BLaER1 (cell line): Measurements from ENCODE around the gene ZNF277.

Experiments used
- H3K27ac ChIP-seq: shearing (Covaris generic); formaldehyde crosslinking; 2 replicates; pipeline ENCODE4 v1.8.1; 2022
- H3K27me3 ChIP-seq: shearing (Covaris generic); formaldehyde crosslinking; 2 replicates; pipeline ENCODE4 v1.8.1; 2022
- H3K36me3 ChIP-seq: shearing (Covaris generic); formaldehyde crosslinking; 2 replicates; pipeline ENCODE4 v1.8.1; 2022
- H3K4me1 ChIP-seq: shearing (Covaris generic); formaldehyde crosslinking; 2 replicates; pipeline ENCODE4 v1.8.1; 2022
- H3K4me2 ChIP-seq: shearing (Covaris generic); formaldehyde crosslinking; 2 replicates; pipeline ENCODE4 v1.8.1; 2022
- H3K4me3 ChIP-seq: shearing (Covaris generic); formaldehyde crosslinking; 2 replicates; pipeline ENCODE4 v1.8.1; 2022
- H3K9ac ChIP-seq: shearing (Covaris generic); formaldehyde crosslinking; 2 replicates; pipeline ENCODE4 v1.8.1; 2022
- H3K9me3 ChIP-seq: shearing (Covaris generic); formaldehyde crosslinking; 2 replicates; pipeline ENCODE4 v1.8.1; 2022
- H4K20me1 ChIP-seq: shearing (Covaris generic); formaldehyde crosslinking; 2 replicates; pipeline ENCODE4 v1.8.1; 2022
- Cebpa-rat ChIP-seq: shearing (Covaris generic); IDR thresholded peaks from 2 replicates; pipeline ENCODE4 v1.8.1; 2022

Gene ZNF277

GRCh38 chr7:112167147-112167546, 39.3 kb upstream of the ZNF277 start:
- H3K4me1 ChIP-seq: no peaks in the 10 kb centered on the region
- H4K20me1 ChIP-seq: no peaks in the 10 kb centered on the region
- no peaks in the 10 kb centered on the region for H3K27me3 ChIP-seq
- H3K9ac ChIP-seq: no peak overlapping the region
- H3K27ac ChIP-seq: no peak overlapping the region
- no peak overlapping the region for H3K4me2 ChIP-seq
- no peak for TF ChIP-seq Cebpa-rat
- no peak overlapping the region for H3K4me3 ChIP-seq
- no peaks in the 10 kb centered on the region for H3K9me3 ChIP-seq
- H3K36me3 ChIP-seq: no peaks in the 10 kb centered on the region

GRCh38 chr7:112168915-112169314, 37.6 kb upstream of the ZNF277 start:
- no peaks in the 10 kb centered on the region for H3K27me3 ChIP-seq
- no peak overlapping the region for H3K4me3 ChIP-seq
- H3K4me1 ChIP-seq: no peaks in the 10 kb centered on the region
- H3K4me2 ChIP-seq: no peak overlapping the region
- H3K9ac ChIP-seq: no peak overlapping the region
- H3K36me3 ChIP-seq: no peaks in the 10 kb centered on the region
- H3K27ac ChIP-seq: no peak overlapping the region
- H4K20me1 ChIP-seq: no peaks in the 10 kb centered on the region
- no peak for TF ChIP-seq Cebpa-rat
- H3K9me3 ChIP-seq: no peaks in the 10 kb centered on the region

DNA sequence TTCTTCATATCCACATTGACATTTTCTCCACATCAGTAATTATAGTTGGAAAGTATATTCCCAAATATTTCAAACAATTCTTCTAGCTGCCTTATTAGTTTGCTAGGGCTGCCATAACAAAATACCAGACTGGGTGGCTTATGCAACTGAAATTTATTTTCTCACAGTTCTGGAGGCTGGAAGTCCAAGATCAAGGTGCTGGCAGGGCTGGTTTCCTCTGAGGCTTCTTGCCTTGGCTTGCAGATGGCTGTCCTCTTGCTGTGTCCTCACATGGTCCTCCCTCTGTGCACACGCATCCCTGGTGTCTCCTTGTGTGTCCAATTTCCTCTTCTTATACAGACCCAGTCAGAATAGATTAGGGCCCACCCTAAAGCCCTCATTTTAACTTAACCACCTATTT, 34.8 kb upstream of the ZNF277 start:
- no peaks in the 10 kb centered on the region for H3K36me3 ChIP-seq
- no peak overlapping the region for H3K9ac ChIP-seq
- H3K27me3 ChIP-seq: no peaks in the 10 kb centered on the region
- no peaks in the 10 kb centered on the region for H3K9me3 ChIP-seq
- no peaks in the 10 kb centered on the region for H4K20me1 ChIP-seq
- no peak for TF ChIP-seq Cebpa-rat
- H3K27ac ChIP-seq: no peak overlapping the region
- H3K4me1 ChIP-seq: no peaks in the 10 kb centered on the region
- H3K4me2 ChIP-seq: no peak overlapping the region
- H3K4me3 ChIP-seq: no peak overlapping the region

DNA sequence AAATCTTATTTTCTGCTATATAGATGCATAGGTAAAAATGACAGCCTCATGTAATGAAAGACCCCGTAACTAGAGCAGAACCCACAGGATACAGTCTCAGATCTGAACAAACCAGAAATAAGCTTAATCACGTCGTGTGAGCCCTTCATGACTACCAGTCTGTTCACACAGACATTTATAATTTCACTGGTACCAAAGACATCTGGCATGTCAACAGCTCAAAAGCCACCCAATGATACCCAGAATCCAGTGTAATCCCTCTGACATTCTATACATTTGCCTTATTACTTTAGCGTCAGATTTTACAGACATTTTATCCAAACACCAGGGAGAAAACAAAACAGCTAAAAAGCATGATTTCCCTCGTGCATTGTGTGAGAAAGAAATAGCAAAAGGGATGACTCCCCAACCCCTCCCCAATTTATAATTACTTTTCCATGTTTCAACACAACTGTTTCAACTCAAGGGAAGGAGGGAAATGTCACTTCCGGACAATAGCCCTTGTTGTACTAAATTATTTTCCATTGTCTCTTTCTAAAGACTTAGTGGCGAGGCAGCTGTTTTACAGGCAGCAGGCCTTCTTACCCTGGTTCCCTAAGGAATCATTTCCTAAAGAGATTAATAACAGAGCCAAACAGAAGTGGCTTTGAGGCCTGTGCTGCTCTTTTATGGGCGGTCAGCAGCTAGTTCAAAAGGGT, 33.5 kb upstream of the ZNF277 start:
- no peak overlapping the region for H3K27ac ChIP-seq
- no peaks in the 10 kb centered on the region for H3K9me3 ChIP-seq
- no peaks in the 10 kb centered on the region for H3K36me3 ChIP-seq
- H3K4me3 ChIP-seq: no peak overlapping the region
- no peak overlapping the region for H3K9ac ChIP-seq
- H3K4me2 ChIP-seq: no peak overlapping the region
- H3K27me3 ChIP-seq: no peaks in the 10 kb centered on the region
- H3K4me1 ChIP-seq: no peaks in the 10 kb centered on the region
- no peak for TF ChIP-seq Cebpa-rat
- H4K20me1 ChIP-seq: no peaks in the 10 kb centered on the region

DNA sequence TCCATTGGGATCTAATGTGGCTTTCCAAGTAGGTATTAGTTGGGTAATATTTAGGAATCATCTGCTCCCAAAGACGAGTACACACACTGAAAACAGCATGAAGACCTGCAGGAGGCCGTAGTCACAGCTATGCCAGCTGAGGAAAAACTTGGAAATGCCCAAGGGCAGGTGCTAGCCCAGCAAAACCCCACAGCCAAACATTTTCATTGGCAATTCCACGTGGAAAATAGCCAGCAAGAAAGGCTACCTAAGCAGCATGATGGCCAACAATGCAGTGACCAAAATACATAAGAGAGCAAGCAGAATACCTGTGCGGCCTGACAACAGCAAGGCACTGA, 33.0 kb upstream of the ZNF277 start:
- no peaks in the 10 kb centered on the region for H3K27me3 ChIP-seq
- H3K4me2 ChIP-seq: no peak overlapping the region

GRCh38 chr7:112174192-112174591, 32.3 kb upstream of the ZNF277 start:
- Histone ChIP-seq H3K36me3 (no peaks in the 10 kb centered on the region), H3K27me3 (no peaks in the 10 kb centered on the region), H3K4me3 (no peak overlapping the region), H3K9me3 (no peaks in the 10 kb centered on the region), H3K27ac (no peak overlapping the region), H3K4me1 (no peaks in the 10 kb centered on the region), H4K20me1 (no peaks in the 10 kb centered on the region), H3K4me2 (no peak overlapping the region), H3K9ac (no peak overlapping the region)
- no peak for TF ChIP-seq Cebpa-rat

More for the DNA sequence above, 33.0 kb upstream of the ZNF277 start:
- TF ChIP-seq Cebpa-rat: no peak
- no peaks in the 10 kb centered on the region for H3K4me1 ChIP-seq
- H3K36me3 ChIP-seq: no peaks in the 10 kb centered on the region
- H3K4me3 ChIP-seq: no peak overlapping the region
- H3K27ac ChIP-seq: no peak overlapping the region
- no peak overlapping the region for H3K9ac ChIP-seq
- no peaks in the 10 kb centered on the region for H4K20me1 ChIP-seq
- no peaks in the 10 kb centered on the region for H3K9me3 ChIP-seq

DNA sequence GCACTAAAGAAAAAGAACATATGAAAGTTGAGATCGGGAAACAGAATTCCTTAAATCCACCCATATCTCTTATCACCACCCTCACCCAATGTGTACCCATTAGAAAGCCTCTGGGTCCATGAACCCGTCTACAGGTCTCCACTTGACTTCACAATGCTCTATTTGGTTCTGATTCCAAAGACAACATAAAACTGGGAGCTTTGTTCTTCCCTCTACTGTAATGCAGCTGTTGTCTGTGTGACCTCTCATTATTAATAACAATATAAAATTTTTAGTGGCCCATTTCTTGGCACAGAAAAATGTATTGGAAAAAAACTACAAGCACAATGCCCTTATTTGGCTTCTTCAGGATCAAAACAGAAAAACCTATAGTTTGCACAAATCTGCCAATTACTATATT, 30.3 kb upstream of the ZNF277 start:
- no peaks in the 10 kb centered on the region for H3K9me3 ChIP-seq
- H3K9ac ChIP-seq: no peak overlapping the region
- H3K4me1 ChIP-seq: no peaks in the 10 kb centered on the region
- H3K27me3 ChIP-seq: no peaks in the 10 kb centered on the region
- no peaks in the 10 kb centered on the region for H3K36me3 ChIP-seq
- TF ChIP-seq Cebpa-rat: no peak
- H3K27ac ChIP-seq: no peak overlapping the region
- no peak overlapping the region for H3K4me2 ChIP-seq
- H3K4me3 ChIP-seq: no peak overlapping the region
- H4K20me1 ChIP-seq: no peaks in the 10 kb centered on the region

GRCh38 chr7:112176693-112177415, 29.6 kb upstream of the ZNF277 start:
- Histone ChIP-seq H3K4me1 (no peaks in the 10 kb centered on the region), H3K4me3 (no peak overlapping the region), H3K9me3 (no peaks in the 10 kb centered on the region), H3K27me3 (no peaks in the 10 kb centered on the region), H3K4me2 (no peak overlapping the region), H3K9ac (no peak overlapping the region), H3K27ac (no peak overlapping the region), H3K36me3 (no peaks in the 10 kb centered on the region), H4K20me1 (no peaks in the 10 kb centered on the region)
- no peak for TF ChIP-seq Cebpa-rat

DNA sequence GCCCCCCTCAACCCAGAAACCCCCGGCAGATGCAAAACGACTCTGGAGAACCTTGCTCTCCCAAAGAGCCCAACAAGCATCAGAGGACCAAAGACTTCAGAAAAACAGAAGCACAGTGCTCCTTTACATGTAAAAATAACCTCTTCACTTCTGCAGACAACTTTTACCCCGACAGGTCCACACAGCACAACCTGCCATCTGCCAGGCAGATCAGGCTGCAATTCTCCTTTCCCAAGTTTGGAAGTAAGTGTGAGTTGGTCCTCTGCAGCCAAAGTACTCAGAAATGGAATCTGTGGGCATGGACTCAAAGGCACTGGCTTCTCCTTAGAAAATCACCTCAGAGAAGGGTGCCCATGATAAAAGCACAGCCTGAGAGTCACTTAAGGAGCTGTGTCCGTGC, 26.3 kb upstream of the ZNF277 start:
- TF ChIP-seq Cebpa-rat: no peak
- Histone ChIP-seq H3K27ac (no peak overlapping the region), H3K4me1 (no peaks in the 10 kb centered on the region), H3K27me3 (no peaks in the 10 kb centered on the region), H4K20me1 (no peaks in the 10 kb centered on the region), H3K9ac (no peak overlapping the region), H3K9me3 (no peaks in the 10 kb centered on the region), H3K36me3 (no peaks in the 10 kb centered on the region), H3K4me2 (no peak overlapping the region), H3K4me3 (no peak overlapping the region)

- Histone ChIP-seq H3K36me3 (no peaks in the 10 kb centered on the region), H3K4me3 (no peak overlapping the region), H3K4me2 (no peak overlapping the region), H3K4me1 (no peaks in the 10 kb centered on the region), H3K9ac (no peak overlapping the region), H3K27me3 (no peaks in the 10 kb centered on the region), H3K27ac (no peak overlapping the region), H3K9me3 (no peaks in the 10 kb centered on the region), H4K20me1 (no peaks in the 10 kb centered on the region)
- no peak for TF ChIP-seq Cebpa-rat
Measured at GRCh38 chr7:112182749-112183148, 23.7 kb upstream of the ZNF277 start.

GRCh38 chr7:112183266-112183665, 23.2 kb upstream of the ZNF277 start:
- Histone ChIP-seq H3K27me3 (no peaks in the 10 kb centered on the region), H3K9me3 (no peaks in the 10 kb centered on the region), H4K20me1 (no peaks in the 10 kb centered on the region), H3K27ac (no peak overlapping the region), H3K4me1 (no peaks in the 10 kb centered on the region), H3K4me3 (no peak overlapping the region), H3K4me2 (no peak overlapping the region), H3K36me3 (no peaks in the 10 kb centered on the region), H3K9ac (no peak overlapping the region)
- TF ChIP-seq Cebpa-rat: no peak
